Measurements from ENCODE around the gene PHF2. TPM values are rescaled to one million over a fixed set of nuclear protein-coding genes. Genes with fewer than 3 reads are reported as not detected.

The PHF2 gene
- total RNA-seq, 1 experiment from 2014 or later = 26.3 TPM

DNA sequence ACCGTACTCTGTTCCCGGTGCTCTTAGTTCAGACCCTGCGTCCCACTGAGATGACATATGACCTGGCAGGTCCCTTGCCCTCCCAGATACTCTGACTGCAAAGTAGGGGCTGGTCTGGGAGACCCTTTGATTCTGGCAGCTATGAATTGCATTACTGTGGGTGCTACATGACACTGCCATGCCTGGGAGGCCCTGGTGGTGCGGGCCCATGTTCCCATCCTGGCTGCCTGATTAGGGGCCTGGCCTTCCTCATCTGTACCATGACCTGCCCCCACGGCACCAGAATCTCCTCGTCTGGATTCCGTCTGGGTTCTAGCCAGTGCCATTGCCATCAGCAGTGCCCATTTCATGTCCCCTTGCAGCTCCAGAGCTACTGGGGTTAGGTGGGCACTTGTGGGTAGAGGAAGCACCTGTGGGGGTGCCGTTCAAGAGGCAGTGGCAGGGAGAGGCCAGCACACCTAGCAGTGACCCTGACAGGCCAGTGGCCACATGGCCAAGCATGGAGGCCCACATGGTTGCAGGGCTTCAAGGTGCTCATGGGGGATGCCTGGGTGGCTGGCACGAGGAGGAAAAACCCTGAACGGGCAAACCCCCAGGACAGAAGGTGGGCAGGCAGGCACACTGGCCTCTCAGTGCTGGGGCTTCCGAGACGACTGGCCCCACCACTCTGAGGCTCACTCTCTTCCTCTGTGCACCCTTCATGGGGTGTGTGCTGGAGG lies 69.7 kb downstream of the PHF2 start:
- no peaks in the 10 kb centered on the region for H3K9me2 ChIP-seq (ENCODE audit: insufficient read depth)
- POLR2A ChIA-PET (ENCODE audit: unreplicated experiment) = no interaction called here
- no TSS peak for BruUV-seq (replicated peaks)
- no peak for DNase-seq
- peaks cover 9% of the 10 kb centered on the region; the same call in 1 of the 2 replicates for H3K36me3 ChIP-seq (ENCODE audit: low read depth)
- H3K9me3 ChIP-seq (ENCODE audit: insufficient read depth, low read depth) = no peaks in the 10 kb centered on the region
- no peak overlapping the region for H3K27ac ChIP-seq
- H3F3A ChIP-seq (ENCODE audit: insufficient read depth, low read depth) = no peaks in the 10 kb centered on the region
- intact Hi-C loops (cut with micrococcal nuclease; ENCODE audit: unreplicated experiment) = no loop called here
- no peaks in the 10 kb centered on the region for H3K4me1 ChIP-seq (replicated peaks; ENCODE audit: insufficient read depth)
- H3K4me3 ChIP-seq = no peak overlapping the region
- no peak overlapping the region for H3K4me2 ChIP-seq
- H4K20me1 ChIP-seq (ENCODE audit: insufficient read depth) = no peaks in the 10 kb centered on the region
- H2AFZ ChIP-seq = no peak overlapping the region
- H3K79me2 ChIP-seq (ENCODE audit: low read depth) = no peaks in the 10 kb centered on the region
- CTCF ChIA-PET = no interaction called here
- TF ChIP-seq, protein P1, sequence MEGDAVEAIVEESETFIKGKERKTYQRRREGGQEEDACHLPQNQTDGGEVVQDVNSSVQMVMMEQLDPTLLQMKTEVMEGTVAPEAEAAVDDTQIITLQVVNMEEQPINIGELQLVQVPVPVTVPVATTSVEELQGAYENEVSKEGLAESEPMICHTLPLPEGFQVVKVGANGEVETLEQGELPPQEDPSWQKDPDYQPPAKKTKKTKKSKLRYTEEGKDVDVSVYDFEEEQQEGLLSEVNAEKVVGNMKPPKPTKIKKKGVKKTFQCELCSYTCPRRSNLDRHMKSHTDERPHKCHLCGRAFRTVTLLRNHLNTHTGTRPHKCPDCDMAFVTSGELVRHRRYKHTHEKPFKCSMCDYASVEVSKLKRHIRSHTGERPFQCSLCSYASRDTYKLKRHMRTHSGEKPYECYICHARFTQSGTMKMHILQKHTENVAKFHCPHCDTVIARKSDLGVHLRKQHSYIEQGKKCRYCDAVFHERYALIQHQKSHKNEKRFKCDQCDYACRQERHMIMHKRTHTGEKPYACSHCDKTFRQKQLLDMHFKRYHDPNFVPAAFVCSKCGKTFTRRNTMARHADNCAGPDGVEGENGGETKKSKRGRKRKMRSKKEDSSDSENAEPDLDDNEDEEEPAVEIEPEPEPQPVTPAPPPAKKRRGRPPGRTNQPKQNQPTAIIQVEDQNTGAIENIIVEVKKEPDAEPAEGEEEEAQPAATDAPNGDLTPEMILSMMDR (conservative IDR thresholded peaks at IDR 0.05) = no peak
- no peak for TF ChIP-seq EZH2 (IDR thresholded peaks at IDR 0.05; ENCODE audit: low read depth)
- no peaks in the 10 kb centered on the region for H3K27me3 ChIP-seq (ENCODE audit: insufficient read depth, low read depth)

DNA sequence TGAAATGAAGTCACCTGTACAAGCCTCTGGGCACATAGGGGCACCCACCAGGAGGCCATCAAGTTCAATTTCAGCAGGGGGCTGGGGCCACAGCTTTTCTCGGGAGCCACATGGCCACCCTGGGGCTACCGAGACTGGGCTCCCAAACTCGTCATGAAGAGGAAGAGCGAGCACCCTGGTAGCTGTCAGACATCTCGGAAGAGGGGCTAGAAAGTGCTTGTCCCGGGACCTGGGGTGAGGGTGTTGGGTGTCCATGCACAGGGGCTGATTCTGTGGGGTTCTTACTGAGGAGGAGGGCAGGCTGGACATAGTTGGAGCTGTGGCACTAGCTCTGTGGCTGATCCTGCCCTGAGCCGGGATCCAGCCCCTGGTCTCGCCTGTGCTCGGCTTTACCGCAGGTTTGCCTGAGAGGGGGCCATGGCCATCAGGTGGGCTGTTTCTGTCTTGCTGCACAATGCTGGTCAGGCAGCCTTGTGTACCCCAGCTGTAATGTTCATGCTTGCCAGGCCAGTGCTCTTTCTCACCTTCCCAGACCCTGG lies 70.3 kb downstream of the PHF2 start:
- TF ChIP-seq, protein P1 (conservative IDR thresholded peaks at IDR 0.05) = no peak
- TF ChIP-seq EZH2 (IDR thresholded peaks at IDR 0.05; ENCODE audit: low read depth) = no peak
- H3K27ac ChIP-seq = no peak overlapping the region
- no peaks in the 10 kb centered on the region for H3K4me1 ChIP-seq (replicated peaks; ENCODE audit: insufficient read depth)
- no peaks in the 10 kb centered on the region for H3K9me3 ChIP-seq (ENCODE audit: insufficient read depth, low read depth)
- no TSS peak for BruUV-seq (replicated peaks)
- ChIA-PET CTCF (no interaction called here), POLR2A (ENCODE audit: unreplicated experiment) (interaction anchor here (0.6 kb wide), 1 partner anchor 402 kb away, joined by 3 read pairs; no protein-coding TSS in a partner anchor)
- no peaks in the 10 kb centered on the region for H3K9me2 ChIP-seq (ENCODE audit: insufficient read depth)
- H3K36me3 ChIP-seq (ENCODE audit: low read depth) = peaks cover 9% of the 10 kb centered on the region; the same call in 1 of the 2 replicates
- intact Hi-C loops (cut with micrococcal nuclease; ENCODE audit: unreplicated experiment) = no loop called here
- no peak for DNase-seq
- H3K27me3 ChIP-seq (ENCODE audit: insufficient read depth, low read depth) = no peaks in the 10 kb centered on the region
- H2AFZ ChIP-seq = no peak overlapping the region
- no peaks in the 10 kb centered on the region for H3K79me2 ChIP-seq (ENCODE audit: low read depth)
- no peaks in the 10 kb centered on the region for H3F3A ChIP-seq (ENCODE audit: insufficient read depth, low read depth)
- no peaks in the 10 kb centered on the region for H4K20me1 ChIP-seq (ENCODE audit: insufficient read depth)
- no peak overlapping the region for H3K4me3 ChIP-seq
- H3K4me2 ChIP-seq = no peak overlapping the region

DNA sequence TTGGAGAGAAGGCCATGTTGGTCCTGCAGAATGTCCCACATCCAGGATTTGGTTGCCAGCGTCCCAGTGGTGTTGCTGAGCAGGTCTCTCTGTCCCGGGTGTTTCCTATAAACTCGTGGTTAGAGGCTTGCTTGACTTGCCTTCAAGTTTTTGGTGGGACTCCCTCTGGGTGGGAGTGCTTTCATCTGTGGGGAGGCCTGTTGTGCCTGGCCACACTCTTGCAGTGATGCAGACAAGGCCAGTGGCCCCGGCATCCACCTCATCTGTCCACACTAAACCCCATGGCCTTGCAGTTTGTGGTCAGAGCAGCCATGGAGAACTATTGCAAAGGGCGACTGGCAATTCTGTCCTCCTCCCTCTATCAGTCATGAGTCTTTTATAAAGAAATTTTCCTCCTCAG lies 71.8 kb downstream of the PHF2 start:
- BruUV-seq (replicated peaks) = no TSS peak
- peaks cover 9% of the 10 kb centered on the region; the same call in 1 of the 2 replicates for H3K36me3 ChIP-seq (ENCODE audit: low read depth)

More for the DNA sequence above, 71.8 kb downstream of the PHF2 start:
- Histone ChIP-seq H3K27ac (no peak overlapping the region), H3K4me3 (no peak overlapping the region), H3K4me2 (no peak overlapping the region), H4K20me1 (ENCODE audit: insufficient read depth) (no peaks in the 10 kb centered on the region), H3K79me2 (ENCODE audit: low read depth) (no peaks in the 10 kb centered on the region), H3K4me1 (replicated peaks; ENCODE audit: insufficient read depth) (no peaks in the 10 kb centered on the region), H2AFZ (no peak overlapping the region), H3F3A (ENCODE audit: insufficient read depth, low read depth) (no peaks in the 10 kb centered on the region), H3K9me2 (ENCODE audit: insufficient read depth) (no peaks in the 10 kb centered on the region), H3K9me3 (ENCODE audit: insufficient read depth, low read depth) (no peaks in the 10 kb centered on the region), H3K27me3 (ENCODE audit: insufficient read depth, low read depth) (no peaks in the 10 kb centered on the region)
- no peak for DNase-seq
- intact Hi-C loops (cut with micrococcal nuclease; ENCODE audit: unreplicated experiment) = no loop called here
- TF ChIP-seq EZH2 (IDR thresholded peaks at IDR 0.05; ENCODE audit: low read depth) = no peak
- POLR2A ChIA-PET (ENCODE audit: unreplicated experiment) = no interaction called here
- CTCF ChIA-PET = no interaction called here
